ENCODE data around the gene C11orf87. TPM values are rescaled to one million over a fixed set of nuclear protein-coding genes. Genes with fewer than 3 reads are reported as not detected.

C11orf87 gene
- total and polyA plus RNA-seq, 2 of the 4 experiments (the other 2 are of a cell fraction): under 0.01 to 0.24 TPM

DNA sequence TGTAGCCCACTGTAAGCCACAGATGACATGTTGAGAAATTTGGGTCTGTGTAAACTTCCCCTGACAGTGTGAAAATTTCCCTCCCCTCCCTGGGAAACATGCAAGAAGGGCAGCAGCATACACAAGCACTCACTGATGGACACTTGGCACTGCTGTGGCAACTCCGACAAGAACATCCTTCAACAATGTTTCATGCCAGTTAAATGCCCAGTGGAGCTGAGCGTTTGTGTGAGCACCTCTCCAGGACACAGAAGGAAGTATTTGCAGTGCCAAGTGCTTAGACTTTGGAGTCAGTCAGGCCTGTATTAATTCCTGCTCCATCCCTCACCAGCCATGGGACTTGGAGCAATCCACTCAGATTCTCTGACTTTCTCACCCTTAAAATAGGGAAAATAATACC, 17.7 kb downstream of the C11orf87 start:
- Histone ChIP-seq H3K56ac (ENCODE audit: extremely low read depth, insufficient read depth, low read length) (no peak overlapping the region), H3K9me1 (ENCODE audit: insufficient read depth, low read length) (no peaks in the 10 kb centered on the region), H3K27ac (ENCODE audit: insufficient read depth, low read length) (no peak overlapping the region), H2BK15ac (ENCODE audit: low read depth, low read length) (no peak overlapping the region), H3K23ac (ENCODE audit: low read depth, low read length) (no peak overlapping the region), H3K4me2 (ENCODE audit: low read depth, low read length) (no peak overlapping the region), H3K4ac (ENCODE audit: low read depth, low read length) (no peak overlapping the region), H3K27me3 (ENCODE audit: control insufficient read depth, insufficient read depth, low read length) (no peaks in the 10 kb centered on the region), H3K79me1 (ENCODE audit: low read depth in 1 of 2, low read length in 2 of 2) (no peaks in the 10 kb centered on the region), H3K18ac (ENCODE audit: low read depth, low read length) (no peak overlapping the region), H3K4me3 (ENCODE audit: insufficient read depth, low read depth, low read length) (no peak overlapping the region), H2AFZ (replicated peaks; ENCODE audit: low read length, poor library complexity) (no peak overlapping the region), H2BK5ac (ENCODE audit: low read depth, low read length, poor library complexity, severe bottlenecking) (no peak overlapping the region), H2BK20ac (ENCODE audit: low read depth, low read length) (no peak overlapping the region), H4K5ac (ENCODE audit: low read depth, low read length) (no peak overlapping the region), H3K14ac (replicated peaks; ENCODE audit: low read depth, low read length) (no peak overlapping the region), H2AK9ac (replicated peaks; ENCODE audit: low read depth, low read length, poor library complexity) (no peak overlapping the region), H4K20me1 (ENCODE audit: insufficient read depth, low read length) (no peaks in the 10 kb centered on the region), H3K9me3 (ENCODE audit: control insufficient read depth, insufficient read depth, low read length) (peaks cover 5% of the 10 kb centered on the region), H2BK120ac (ENCODE audit: low read depth, low read length) (no peak overlapping the region), H3K4me1 (ENCODE audit: control insufficient read depth, insufficient read depth, low read length) (no peaks in the 10 kb centered on the region), H2AK5ac (ENCODE audit: low read depth, low read length) (no peak overlapping the region), H4K91ac (ENCODE audit: insufficient read depth, low read depth, low read length) (no peak overlapping the region), H4K8ac (ENCODE audit: low read depth in 2 of 2, low read length in 2 of 2) (no peak overlapping the region), H3K36me3 (ENCODE audit: control insufficient read depth, insufficient read depth, low read length) (no peaks in the 10 kb centered on the region), H3K9ac (ENCODE audit: low read depth, low read length) (no peak overlapping the region)
- no peak for DNase-seq
- ChIA-PET CTCF (no interaction called here), POLR2A (ENCODE audit: unreplicated experiment) (no interaction called here)
- dilution Hi-C loops (cut with HindIII; ENCODE audit: low sequenced_read_pairs, unreplicated experiment) (no loop called here), in situ Hi-C loops (cut with MboI; ENCODE audit: low sequenced_read_pairs) (no loop called here), intact Hi-C loops (cut with micrococcal nuclease) (no loop called here)
- no TSS peak for BruUV-seq (replicated peaks)
- WGBS, 2 experiments (ENCODE audit: extremely low coverage in 2 of 2, insufficient read length in 1 of 2): no CpG with 5 or more reads among the region's 2 CpGs
- ATAC-seq (ENCODE audit: low read depth): no peak
- TF ChIP-seq FOS (IDR thresholded peaks at IDR 0.05; ENCODE audit: low read depth, low read length) (no peak), MXI1 (IDR thresholded peaks at IDR 0.05; ENCODE audit: borderline replicate concordance, low read depth, low read length) (no peak), RCOR1 (IDR thresholded peaks at IDR 0.05; ENCODE audit: insufficient replicate concordance, low read length) (no peak), MAZ (IDR thresholded peaks at IDR 0.05; ENCODE audit: borderline replicate concordance, low read depth, low read length) (no peak), MAFK (IDR thresholded peaks at IDR 0.05; ENCODE audit: low read depth, low read length) (no peak), SMC3 (IDR thresholded peaks at IDR 0.05; ENCODE audit: low read depth, low read length) (no peak), POLR2A (IDR thresholded peaks at IDR 0.05; ENCODE audit: low read depth, low read length) (no peak), BHLHE40 (IDR thresholded peaks at IDR 0.05; ENCODE audit: low read depth, low read length) (no peak)
- TF ChIP-seq, protein P1, sequence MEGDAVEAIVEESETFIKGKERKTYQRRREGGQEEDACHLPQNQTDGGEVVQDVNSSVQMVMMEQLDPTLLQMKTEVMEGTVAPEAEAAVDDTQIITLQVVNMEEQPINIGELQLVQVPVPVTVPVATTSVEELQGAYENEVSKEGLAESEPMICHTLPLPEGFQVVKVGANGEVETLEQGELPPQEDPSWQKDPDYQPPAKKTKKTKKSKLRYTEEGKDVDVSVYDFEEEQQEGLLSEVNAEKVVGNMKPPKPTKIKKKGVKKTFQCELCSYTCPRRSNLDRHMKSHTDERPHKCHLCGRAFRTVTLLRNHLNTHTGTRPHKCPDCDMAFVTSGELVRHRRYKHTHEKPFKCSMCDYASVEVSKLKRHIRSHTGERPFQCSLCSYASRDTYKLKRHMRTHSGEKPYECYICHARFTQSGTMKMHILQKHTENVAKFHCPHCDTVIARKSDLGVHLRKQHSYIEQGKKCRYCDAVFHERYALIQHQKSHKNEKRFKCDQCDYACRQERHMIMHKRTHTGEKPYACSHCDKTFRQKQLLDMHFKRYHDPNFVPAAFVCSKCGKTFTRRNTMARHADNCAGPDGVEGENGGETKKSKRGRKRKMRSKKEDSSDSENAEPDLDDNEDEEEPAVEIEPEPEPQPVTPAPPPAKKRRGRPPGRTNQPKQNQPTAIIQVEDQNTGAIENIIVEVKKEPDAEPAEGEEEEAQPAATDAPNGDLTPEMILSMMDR (conservative IDR thresholded peaks at IDR 0.05; ENCODE audit: low read depth, low read length): no peak
- TF ChIP-seq, protein P2, sequence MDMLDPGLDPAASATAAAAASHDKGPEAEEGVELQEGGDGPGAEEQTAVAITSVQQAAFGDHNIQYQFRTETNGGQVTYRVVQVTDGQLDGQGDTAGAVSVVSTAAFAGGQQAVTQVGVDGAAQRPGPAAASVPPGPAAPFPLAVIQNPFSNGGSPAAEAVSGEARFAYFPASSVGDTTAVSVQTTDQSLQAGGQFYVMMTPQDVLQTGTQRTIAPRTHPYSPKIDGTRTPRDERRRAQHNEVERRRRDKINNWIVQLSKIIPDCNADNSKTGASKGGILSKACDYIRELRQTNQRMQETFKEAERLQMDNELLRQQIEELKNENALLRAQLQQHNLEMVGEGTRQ (IDR thresholded peaks at IDR 0.05; ENCODE audit: low read depth, low read length): no peak

Measured in IMR-90 (cell line).